Stomach (tissue), 4 donors: ENCODE measurements around the gene SLC35E2B.
"Not testable (repeated sequence)": the region's sequence is repeated elsewhere in the genome, so short reads cannot be mapped to it uniquely, and the experiment has no call there.

Experiments
- EP300 ChIP-seq: sonication (generic); formaldehyde crosslinking; IDR thresholded peaks from one replicate; pipeline ENCODE4 v1.6.1; 2017; ENCODE audit warnings: antibody characterized with exemption
- TF ChIP-seq, protein P1 (sequence below), 7 experiments: fragments of 450-650 bp in 4 of 7; fragments of 200-600 bp in 3 of 7; sonication (generic) in 3 of 7; IDR thresholded peaks; one replicate each; pipeline ENCODE4 v1.5.1; 2016 to 2019; ENCODE audit warnings: antibody characterized with exemption in 7 of 7, control low read depth in 2 of 7, mild to moderate bottlenecking in 1 of 7

DNA sequence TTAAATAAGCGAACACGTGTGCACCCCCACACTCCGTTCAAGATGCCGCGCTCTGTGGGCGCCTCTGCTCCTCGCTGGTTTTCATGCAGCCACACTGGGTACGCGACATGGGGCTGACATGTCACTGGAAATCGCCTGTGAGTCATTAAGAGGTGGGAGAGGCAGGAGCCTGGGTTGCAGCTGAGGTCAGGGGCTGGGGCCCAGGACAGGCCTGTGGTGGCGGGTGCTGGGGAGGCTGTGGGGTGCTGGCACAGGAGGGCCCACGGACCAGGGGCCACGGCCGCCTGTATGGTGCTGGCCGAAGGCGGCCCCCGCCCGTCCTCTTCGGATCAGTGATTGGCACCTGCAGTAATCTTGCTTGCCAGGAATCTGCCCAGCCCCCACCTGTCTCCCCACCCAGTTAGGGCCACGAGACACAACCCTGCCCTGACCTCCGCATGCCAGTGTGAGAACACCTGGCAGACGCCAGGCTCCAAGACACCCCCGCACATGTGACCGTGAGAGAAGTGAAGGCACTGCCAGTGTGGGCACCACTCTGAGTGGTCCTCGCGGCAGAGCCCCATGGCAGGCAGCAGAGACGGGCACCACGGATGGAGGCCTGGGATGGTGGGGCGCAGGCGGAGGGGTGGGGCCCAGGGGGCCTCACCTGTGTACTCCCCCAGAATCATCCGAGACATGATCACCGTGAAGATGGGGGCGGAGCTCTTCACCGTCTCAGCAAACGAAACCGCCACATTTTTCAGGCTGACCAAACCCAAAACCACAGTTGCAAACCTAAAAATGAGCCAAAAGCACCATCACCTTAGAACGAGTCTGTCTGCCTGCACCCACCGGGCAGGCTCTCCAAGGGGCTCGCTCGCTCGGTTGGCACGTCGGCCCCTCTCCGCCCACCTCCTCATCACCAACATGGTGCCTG, 45.3 kb upstream of the SLC35E2B start:
- TF ChIP-seq EP300 = not testable (repeated sequence)
- TF ChIP-seq, protein P1, sequence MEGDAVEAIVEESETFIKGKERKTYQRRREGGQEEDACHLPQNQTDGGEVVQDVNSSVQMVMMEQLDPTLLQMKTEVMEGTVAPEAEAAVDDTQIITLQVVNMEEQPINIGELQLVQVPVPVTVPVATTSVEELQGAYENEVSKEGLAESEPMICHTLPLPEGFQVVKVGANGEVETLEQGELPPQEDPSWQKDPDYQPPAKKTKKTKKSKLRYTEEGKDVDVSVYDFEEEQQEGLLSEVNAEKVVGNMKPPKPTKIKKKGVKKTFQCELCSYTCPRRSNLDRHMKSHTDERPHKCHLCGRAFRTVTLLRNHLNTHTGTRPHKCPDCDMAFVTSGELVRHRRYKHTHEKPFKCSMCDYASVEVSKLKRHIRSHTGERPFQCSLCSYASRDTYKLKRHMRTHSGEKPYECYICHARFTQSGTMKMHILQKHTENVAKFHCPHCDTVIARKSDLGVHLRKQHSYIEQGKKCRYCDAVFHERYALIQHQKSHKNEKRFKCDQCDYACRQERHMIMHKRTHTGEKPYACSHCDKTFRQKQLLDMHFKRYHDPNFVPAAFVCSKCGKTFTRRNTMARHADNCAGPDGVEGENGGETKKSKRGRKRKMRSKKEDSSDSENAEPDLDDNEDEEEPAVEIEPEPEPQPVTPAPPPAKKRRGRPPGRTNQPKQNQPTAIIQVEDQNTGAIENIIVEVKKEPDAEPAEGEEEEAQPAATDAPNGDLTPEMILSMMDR (IDR thresholded peaks at IDR 0.05) = not testable (repeated sequence)
